NB4 (cell line): ENCODE results near the gene AZGP1.

Experiments used
- DNase-seq: peaks from one replicate; pipeline ENCODE4 v3.0.0; 2010; ENCODE audit warnings: low read depth
- H3K4me3 ChIP-seq: one replicate; pipeline ENCODE4 v1.5.1; 2011; ENCODE audit warnings: mild to moderate bottlenecking, low read depth, low read length, moderate library complexity
- MYC ChIP-seq: IDR thresholded peaks from 2 replicates; pipeline ENCODE4 v1.6.1; 2011; ENCODE audit warnings: low read depth, low read length
- POLR2A ChIP-seq: IDR thresholded peaks from 2 replicates; pipeline ENCODE4 v1.6.1; 2011; ENCODE audit warnings: mild to moderate bottlenecking; ENCODE audit not compliant: insufficient read length; ENCODE audit errors: extremely low read depth
- TF ChIP-seq, protein P1 (sequence below): IDR thresholded peaks from one replicate; pipeline ENCODE4 v1.5.1; 2012; ENCODE audit warnings: low read depth, low read length
- TF ChIP-seq, protein P2 (sequence below): IDR thresholded peaks from 2 replicates; pipeline ENCODE4 v1.6.1; 2011; ENCODE audit warnings: low read depth, low read length

The AZGP1 gene

DNA sequence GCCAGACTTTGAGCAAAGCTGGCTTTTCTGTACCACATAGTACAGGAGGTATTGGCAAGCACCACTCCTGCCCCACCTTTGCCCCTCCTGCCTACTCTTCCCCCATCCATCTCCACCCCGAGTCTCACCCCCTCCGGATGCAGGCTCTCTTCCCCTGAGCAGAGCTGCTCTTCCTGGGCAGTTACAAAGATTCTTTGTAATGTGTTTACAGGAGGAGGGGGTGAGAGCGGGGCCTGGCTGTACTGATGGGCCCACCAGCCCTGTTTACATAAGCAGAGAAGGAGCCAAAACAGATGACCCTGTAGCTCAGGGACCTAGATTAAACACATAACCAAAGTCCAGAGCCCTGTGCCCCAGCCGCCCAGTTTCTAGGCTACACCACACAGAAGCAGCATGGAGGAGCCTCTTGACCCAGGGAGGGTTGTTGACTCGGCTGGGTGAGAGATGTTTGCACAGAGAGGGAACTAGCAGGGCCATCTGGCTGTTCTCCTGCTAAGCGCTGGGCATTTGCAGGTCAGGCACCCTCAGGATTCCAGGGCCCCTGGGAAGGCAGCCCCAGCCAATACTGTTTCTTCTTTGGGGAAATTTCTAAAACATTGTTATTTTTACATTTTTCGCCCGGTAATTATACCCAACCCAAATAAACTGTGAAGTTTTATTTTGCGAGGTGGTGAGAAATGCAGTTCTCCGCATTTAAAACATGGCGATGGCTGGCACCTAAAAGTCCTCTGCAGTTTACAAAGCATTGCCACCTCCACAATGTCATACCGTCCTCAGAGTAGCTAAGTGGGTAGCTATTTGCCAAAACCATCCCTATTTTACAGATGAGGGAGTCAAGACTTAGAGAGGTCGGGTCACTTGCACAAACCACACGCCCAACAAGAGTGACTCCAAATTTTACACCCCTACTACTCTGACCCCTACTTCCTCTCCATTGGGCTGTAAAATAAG lies 28.2 kb upstream of the AZGP1 start:
- no peak for DNase-seq
- no peak for TF ChIP-seq POLR2A
- TF ChIP-seq, protein P1, sequence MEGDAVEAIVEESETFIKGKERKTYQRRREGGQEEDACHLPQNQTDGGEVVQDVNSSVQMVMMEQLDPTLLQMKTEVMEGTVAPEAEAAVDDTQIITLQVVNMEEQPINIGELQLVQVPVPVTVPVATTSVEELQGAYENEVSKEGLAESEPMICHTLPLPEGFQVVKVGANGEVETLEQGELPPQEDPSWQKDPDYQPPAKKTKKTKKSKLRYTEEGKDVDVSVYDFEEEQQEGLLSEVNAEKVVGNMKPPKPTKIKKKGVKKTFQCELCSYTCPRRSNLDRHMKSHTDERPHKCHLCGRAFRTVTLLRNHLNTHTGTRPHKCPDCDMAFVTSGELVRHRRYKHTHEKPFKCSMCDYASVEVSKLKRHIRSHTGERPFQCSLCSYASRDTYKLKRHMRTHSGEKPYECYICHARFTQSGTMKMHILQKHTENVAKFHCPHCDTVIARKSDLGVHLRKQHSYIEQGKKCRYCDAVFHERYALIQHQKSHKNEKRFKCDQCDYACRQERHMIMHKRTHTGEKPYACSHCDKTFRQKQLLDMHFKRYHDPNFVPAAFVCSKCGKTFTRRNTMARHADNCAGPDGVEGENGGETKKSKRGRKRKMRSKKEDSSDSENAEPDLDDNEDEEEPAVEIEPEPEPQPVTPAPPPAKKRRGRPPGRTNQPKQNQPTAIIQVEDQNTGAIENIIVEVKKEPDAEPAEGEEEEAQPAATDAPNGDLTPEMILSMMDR = no peak
- no peak for TF ChIP-seq MYC
- TF ChIP-seq, protein P2, sequence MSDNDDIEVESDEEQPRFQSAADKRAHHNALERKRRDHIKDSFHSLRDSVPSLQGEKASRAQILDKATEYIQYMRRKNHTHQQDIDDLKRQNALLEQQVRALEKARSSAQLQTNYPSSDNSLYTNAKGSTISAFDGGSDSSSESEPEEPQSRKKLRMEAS = no peak
- no peak overlapping the region for H3K4me3 ChIP-seq

DNA sequence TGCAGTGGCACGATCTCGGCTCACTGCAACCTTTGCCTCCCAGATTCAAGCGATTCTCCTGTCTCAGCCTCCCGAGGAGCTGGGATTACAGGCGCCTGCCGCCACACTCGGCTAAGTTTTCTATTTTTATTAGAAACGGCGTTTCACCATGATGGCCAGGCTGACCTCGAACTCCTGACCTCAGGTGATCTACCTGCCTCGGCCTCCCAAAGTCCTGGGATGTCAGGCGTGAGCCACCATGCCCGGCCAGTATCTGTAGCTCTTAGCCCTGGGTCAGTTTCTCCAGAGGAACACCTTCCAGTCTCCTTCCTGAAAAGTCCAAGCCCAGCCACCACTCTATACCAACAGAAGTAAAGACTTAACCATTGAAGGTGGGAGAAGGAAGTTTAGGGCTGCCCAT lies 24.4 kb upstream of the AZGP1 start:
- no peak overlapping the region for H3K4me3 ChIP-seq

DNA sequence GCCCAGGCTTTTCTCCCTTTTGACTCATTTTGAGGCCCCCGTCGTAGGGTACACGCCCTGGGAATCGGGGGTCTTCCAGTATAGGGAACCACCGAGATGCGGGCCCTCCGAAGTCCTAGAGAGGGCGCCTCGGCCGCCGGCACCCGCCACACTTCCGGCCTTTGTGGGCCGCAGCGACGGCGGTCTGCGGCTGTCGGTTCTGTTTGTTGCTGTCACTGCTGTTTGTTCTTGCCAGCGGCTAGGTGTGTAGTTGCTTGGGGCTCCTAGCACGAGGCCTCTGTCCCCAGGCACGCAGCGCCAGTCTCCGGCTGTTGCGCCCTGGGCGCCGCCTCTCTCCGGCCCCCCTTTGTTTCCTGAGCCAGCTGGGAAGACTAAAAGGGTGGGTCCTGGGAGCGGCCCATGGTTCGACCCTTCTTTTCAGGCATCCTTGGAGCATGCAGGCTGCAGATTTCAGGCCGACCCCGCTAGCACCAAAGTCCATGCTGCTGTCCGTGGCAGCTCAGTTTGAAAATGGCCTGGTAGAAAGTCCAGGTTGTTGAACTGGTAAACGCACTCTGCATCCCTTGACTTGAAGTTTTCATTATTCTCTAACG lies 21.8 kb upstream of the AZGP1 start:
- H3K4me3 ChIP-seq = no peak overlapping the region
- TF ChIP-seq POLR2A (no peak), MYC (no peak)
- TF ChIP-seq, protein P1 = no peak
- TF ChIP-seq, protein P2 = no peak
- no peak for DNase-seq

More for the DNA sequence above, 24.4 kb upstream of the AZGP1 start:
- TF ChIP-seq MYC = no peak
- TF ChIP-seq POLR2A = no peak
- TF ChIP-seq, protein P2 = no peak
- TF ChIP-seq, protein P1 = no peak
- no peak for DNase-seq

DNA sequence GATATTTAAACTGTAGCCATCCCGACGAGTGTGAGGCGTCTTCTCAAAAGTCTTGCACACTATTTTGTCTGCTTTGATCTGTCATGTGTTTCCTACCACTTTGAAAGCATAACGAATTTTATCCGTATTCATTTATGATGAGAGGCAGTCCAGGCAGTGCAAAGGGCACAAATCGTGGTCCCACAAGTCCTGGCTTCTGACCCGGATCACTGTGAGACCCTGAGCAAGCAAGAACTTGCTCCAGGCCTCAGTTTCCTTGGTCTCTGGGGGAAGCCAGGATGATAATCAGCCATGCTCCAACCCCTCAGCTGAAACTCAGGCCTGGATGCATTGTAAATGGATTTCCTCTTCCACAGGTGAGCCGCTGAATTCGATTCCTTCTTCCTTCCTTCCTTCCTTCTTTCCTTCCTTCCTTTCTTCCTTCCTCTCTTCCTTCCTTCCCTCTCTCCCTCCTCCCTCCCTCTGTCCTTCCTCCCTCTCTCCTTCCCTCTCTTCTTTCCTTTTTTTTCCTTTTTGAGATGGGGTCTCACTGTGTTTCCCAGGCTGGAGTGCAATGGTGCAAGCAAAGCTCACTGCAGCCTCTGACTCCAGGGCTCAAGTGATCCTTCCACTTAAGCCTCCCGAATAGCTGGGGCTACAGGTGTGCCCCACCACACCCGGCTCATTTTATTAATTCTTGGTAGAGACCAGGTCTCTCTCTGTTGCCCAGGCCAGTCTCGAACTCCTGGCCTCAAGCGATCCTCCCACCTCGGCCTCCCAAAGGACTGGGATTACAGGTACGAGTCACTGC lies 21.1 kb upstream of the AZGP1 start:
- no peak overlapping the region for H3K4me3 ChIP-seq
- TF ChIP-seq MYC = no peak
- TF ChIP-seq, protein P1 = no peak
- TF ChIP-seq, protein P2 = no peak
- TF ChIP-seq POLR2A = no peak
- no peak for DNase-seq

DNA sequence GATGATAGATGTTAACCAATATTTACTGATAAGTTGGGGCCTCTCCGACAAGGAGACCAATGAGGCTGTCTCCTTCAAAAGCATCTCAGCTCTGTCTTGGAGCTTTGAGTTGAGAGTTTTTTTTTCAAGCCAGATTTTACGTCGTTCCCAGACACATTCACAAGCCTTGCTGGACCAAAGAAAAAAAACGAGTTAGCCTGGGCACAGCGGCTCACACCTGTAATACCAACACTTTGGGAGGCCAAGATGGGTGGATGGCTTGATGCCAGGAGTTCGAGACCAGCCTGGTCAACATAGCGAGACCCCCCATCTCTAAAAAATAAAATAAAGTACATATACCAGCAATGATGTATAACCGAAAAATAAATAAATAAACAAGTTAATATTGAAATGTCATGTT lies 19.0 kb upstream of the AZGP1 start:
- no peak for TF ChIP-seq POLR2A
- TF ChIP-seq, protein P1 = no peak
- TF ChIP-seq MYC = no peak
- TF ChIP-seq, protein P2 = no peak
- DNase-seq = no peak
- H3K4me3 ChIP-seq = no peak overlapping the region
